ENCODE data around the gene CS. TPM values are rescaled to one million over a fixed set of nuclear protein-coding genes. Genes with fewer than 3 reads are reported as not detected.
A peak's percentile ranks its signal among the peaks of the same experiment; 100 is the strongest.

Gene CS
- total and polyA plus RNA-seq, 2 donors (not counting 1 experiment from before 2014, with no cell fraction given): 117 to 170 TPM

DNA sequence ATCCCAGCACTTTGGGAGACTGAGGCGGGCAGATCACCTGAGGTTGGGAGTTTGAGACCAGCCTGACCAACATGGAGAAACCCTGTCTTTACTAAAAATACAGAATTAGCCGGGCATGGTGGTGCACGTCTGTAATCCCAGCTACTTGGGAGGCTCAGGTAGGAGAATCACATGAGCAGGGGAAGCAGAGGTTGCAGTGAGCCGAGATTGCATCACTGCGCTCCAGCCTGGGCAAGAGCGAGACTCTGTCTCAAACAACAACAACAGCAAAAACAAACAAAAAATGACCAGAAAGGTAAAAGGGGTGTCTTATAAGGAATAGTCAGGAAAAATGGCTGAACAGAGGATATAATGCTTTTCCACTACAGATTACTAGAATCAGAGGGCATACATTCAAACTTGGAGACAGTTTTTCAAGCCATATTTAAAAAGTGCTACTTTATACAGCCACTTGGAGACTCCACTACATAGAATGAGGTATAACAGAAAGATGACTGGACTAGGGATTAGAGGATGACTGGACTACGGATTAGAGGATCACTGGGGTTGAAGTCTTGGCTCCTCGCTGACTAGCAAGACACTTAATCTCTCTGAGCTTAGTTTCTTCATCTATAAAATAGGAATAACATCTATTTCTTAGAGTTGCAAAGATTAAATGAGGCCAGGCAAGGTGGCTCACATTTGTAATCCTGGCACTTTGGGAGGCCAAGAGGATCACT lies 4.9 kb upstream of the CS start:
- no peak overlapping the region for H3K4me3 ChIP-seq (replicated peaks in 1 of 4; ENCODE audit: control extremely low read depth in 1 of 4, insufficient read depth in 1 of 4, low read depth in 3 of 4, low read length in 4 of 4)
- H4K20me1 ChIP-seq (ENCODE audit: control insufficient read depth, extremely low read depth, insufficient read depth, low read length): no peaks in the 10 kb centered on the region
- H3K9ac ChIP-seq (ENCODE audit: insufficient read depth, low read length): no peak overlapping the region
- DNase-seq (ENCODE audit: low read depth in 2 of 2): no peak
- no peak overlapping the region for H2AFZ ChIP-seq (ENCODE audit: low read length)
- H3K27ac ChIP-seq (ENCODE audit: insufficient read depth, low read length): no peak overlapping the region
- H3K4me1 ChIP-seq (ENCODE audit: control insufficient read depth, extremely low read depth, insufficient read depth, low read length): peaks cover 5% of the 10 kb centered on the region
- TF ChIP-seq EZH2 (IDR thresholded peaks at IDR 0.05; ENCODE audit: low read length, missing control alignments): no peak
- TF ChIP-seq, protein P1, sequence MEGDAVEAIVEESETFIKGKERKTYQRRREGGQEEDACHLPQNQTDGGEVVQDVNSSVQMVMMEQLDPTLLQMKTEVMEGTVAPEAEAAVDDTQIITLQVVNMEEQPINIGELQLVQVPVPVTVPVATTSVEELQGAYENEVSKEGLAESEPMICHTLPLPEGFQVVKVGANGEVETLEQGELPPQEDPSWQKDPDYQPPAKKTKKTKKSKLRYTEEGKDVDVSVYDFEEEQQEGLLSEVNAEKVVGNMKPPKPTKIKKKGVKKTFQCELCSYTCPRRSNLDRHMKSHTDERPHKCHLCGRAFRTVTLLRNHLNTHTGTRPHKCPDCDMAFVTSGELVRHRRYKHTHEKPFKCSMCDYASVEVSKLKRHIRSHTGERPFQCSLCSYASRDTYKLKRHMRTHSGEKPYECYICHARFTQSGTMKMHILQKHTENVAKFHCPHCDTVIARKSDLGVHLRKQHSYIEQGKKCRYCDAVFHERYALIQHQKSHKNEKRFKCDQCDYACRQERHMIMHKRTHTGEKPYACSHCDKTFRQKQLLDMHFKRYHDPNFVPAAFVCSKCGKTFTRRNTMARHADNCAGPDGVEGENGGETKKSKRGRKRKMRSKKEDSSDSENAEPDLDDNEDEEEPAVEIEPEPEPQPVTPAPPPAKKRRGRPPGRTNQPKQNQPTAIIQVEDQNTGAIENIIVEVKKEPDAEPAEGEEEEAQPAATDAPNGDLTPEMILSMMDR (conservative IDR thresholded peaks at IDR 0.05 in 1 of 2, IDR thresholded peaks at IDR 0.05 in 1 of 2; ENCODE audit: low read depth in 1 of 2, low read length in 2 of 2): no peak
- H3K36me3 ChIP-seq (ENCODE audit: control insufficient read depth, insufficient read depth, low read length): no peaks in the 10 kb centered on the region
- H3K79me2 ChIP-seq (ENCODE audit: control insufficient read depth, insufficient read depth, low read length): no peaks in the 10 kb centered on the region
- no peaks in the 10 kb centered on the region for H3K27me3 ChIP-seq (ENCODE audit: control insufficient read depth, insufficient read depth, low read length)
- H3K4me2 ChIP-seq (ENCODE audit: extremely low read depth, insufficient read depth, low read length): no peak overlapping the region
- no peaks in the 10 kb centered on the region for H3K9me3 ChIP-seq (ENCODE audit: control insufficient read depth, insufficient read depth, low read depth, low read length)

- no peaks in the 10 kb centered on the region for H4K20me1 ChIP-seq (ENCODE audit: control insufficient read depth, extremely low read depth, insufficient read depth, low read length)
- no peak overlapping the region for H3K9ac ChIP-seq (ENCODE audit: insufficient read depth, low read length)
- H3K4me3 ChIP-seq (replicated peaks in 1 of 4; ENCODE audit: control extremely low read depth in 1 of 4, insufficient read depth in 1 of 4, low read depth in 3 of 4, low read length in 4 of 4): no peak overlapping the region
- DNase-seq (ENCODE audit: low read depth in 2 of 2): no peak
- peaks cover 5% of the 10 kb centered on the region for H3K4me1 ChIP-seq (ENCODE audit: control insufficient read depth, extremely low read depth, insufficient read depth, low read length)
- no peak overlapping the region for H3K27ac ChIP-seq (ENCODE audit: insufficient read depth, low read length)
- TF ChIP-seq, protein P1 (conservative IDR thresholded peaks at IDR 0.05 in 1 of 2, IDR thresholded peaks at IDR 0.05 in 1 of 2; ENCODE audit: low read depth in 1 of 2, low read length in 2 of 2): no peak
- TF ChIP-seq EZH2 (IDR thresholded peaks at IDR 0.05; ENCODE audit: low read length, missing control alignments): no peak
- no peak overlapping the region for H3K4me2 ChIP-seq (ENCODE audit: extremely low read depth, insufficient read depth, low read length)
- H3K36me3 ChIP-seq (ENCODE audit: control insufficient read depth, insufficient read depth, low read length): no peaks in the 10 kb centered on the region
- H2AFZ ChIP-seq (ENCODE audit: low read length): no peak overlapping the region
- no peaks in the 10 kb centered on the region for H3K9me3 ChIP-seq (ENCODE audit: control insufficient read depth, insufficient read depth, low read depth, low read length)
- H3K79me2 ChIP-seq (ENCODE audit: control insufficient read depth, insufficient read depth, low read length): peaks cover 5% of the 10 kb centered on the region
- no peaks in the 10 kb centered on the region for H3K27me3 ChIP-seq (ENCODE audit: control insufficient read depth, insufficient read depth, low read length)
Measured at GRCh38 chr12:56304276-56304675, 4.1 kb upstream of the CS start.

DNA sequence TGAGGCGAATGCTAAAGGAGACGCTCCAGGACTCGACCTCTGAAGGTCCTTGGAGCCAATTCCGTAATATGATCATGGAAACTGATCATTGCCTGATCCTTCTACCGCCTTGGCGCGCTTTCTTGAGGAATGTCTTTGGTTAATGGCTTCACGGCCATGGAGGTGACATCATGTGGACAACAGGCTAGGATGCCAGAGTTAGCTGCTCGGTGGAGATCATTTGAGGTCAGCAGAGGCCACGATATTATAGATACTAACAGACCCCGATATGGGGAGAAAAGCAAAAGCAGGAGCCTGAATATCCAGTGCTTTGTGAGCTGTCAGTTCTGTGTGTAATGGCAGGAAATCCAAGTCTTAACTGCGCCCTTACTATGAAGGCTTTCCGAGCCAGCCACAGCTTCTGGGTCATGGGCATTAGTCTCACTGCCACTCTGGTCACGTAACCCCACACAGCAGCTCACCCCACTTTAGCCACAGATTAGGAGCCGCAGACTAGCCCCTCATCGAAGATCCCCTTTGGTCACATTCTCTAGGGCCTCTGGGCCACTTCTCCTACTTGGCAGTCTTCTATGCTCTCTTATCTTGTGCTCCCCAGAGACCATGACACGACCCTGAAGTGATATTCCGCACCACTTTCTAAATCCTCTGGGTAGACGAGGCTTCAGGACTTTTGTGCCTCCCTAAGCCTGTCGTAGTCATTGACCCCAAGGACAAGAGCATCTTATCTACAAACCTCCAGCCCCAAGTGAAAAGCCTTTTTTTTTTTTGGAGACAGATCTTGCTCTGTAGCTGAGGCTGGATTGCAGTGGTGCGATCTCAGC lies 724 bp upstream of the CS start:
- Histone ChIP-seq H3K4me1 (ENCODE audit: control insufficient read depth, extremely low read depth, insufficient read depth, low read length) (peaks cover 9% of the 10 kb centered on the region), H2AFZ (ENCODE audit: low read length) (peak overlapping the region; percentile 13), H3K9me3 (ENCODE audit: control insufficient read depth, insufficient read depth, low read depth, low read length) (no peaks in the 10 kb centered on the region), H3K27me3 (ENCODE audit: control insufficient read depth, insufficient read depth, low read length) (no peaks in the 10 kb centered on the region), H3K4me3 (replicated peaks in 1 of 4; ENCODE audit: control extremely low read depth in 1 of 4, insufficient read depth in 1 of 4, low read depth in 3 of 4, low read length in 4 of 4) (peak overlapping the region; percentile 22 to 83 (median 72)), H3K4me2 (ENCODE audit: extremely low read depth, insufficient read depth, low read length) (peak overlapping the region; percentile 55), H4K20me1 (ENCODE audit: control insufficient read depth, extremely low read depth, insufficient read depth, low read length) (no peaks in the 10 kb centered on the region), H3K27ac (ENCODE audit: insufficient read depth, low read length) (peak overlapping the region; percentile 62), H3K36me3 (ENCODE audit: control insufficient read depth, insufficient read depth, low read length) (no peaks in the 10 kb centered on the region), H3K9ac (ENCODE audit: insufficient read depth, low read length) (no peak overlapping the region), H3K79me2 (ENCODE audit: control insufficient read depth, insufficient read depth, low read length) (peaks cover 38% of the 10 kb centered on the region)
- TF ChIP-seq, protein P1 (conservative IDR thresholded peaks at IDR 0.05 in 1 of 2, IDR thresholded peaks at IDR 0.05 in 1 of 2; ENCODE audit: low read depth in 1 of 2, low read length in 2 of 2): no peak
- TF ChIP-seq EZH2 (IDR thresholded peaks at IDR 0.05; ENCODE audit: low read length, missing control alignments): no peak
- DNase-seq (ENCODE audit: low read depth in 2 of 2): no peak
